Urothelium cell line (cell line): Measurements from ENCODE around the gene GRM7.

Source experiments
- DNase-seq: peaks from one replicate; pipeline ENCODE4 v3.0.0; 2011; ENCODE audit warnings: low spot score, mixed read lengths
- FAIRE-seq: peaks from 2 replicates; lab custom pipeline; 2011; peaks lifted over from hg19 to GRCh38; lab: Jason Lieb, UNC

GRM7 gene

DNA sequence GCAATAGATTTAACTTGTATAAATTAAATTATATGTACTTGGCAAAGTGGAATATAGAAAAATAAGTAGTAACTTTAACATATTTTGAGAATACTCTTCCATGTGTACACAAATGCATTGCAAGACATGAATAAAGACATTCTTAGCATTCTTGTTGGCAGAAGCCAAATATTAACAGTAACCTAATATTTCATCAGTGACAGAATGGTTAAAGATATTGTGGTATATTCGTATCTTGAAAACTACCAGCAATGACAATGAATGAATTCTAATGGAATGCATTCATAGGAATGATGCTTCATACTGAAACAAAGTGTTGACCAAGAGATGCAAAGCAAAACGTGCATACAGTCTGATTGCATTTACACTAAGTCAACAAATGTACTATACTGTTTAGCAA lies 524.7 kb downstream of the GRM7 start:
- FAIRE-seq, result no peak
- no peak for DNase-seq

DNA sequence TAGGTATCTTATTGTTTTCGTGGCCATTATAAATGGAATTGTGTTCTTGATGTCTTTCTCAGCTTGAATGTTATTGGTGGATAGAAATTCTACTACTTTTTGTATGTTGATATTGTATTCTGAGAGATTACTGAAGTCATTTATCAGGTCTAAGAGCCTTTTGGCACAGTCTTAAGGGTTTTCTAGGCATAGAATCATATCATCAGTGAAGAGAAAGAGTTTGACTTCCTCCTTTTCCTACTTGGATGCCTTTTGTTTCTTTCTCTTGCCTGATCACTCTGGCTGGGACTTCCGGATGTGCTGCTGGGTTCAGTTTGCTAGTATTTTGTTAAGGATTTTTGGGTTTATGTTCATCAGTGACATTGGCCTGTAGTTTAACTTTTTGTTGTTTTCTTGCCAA lies 527.1 kb downstream of the GRM7 start:
- no peak for DNase-seq

GRCh38 chr3:7392206-7392605 lies 531.3 kb downstream of the GRM7 start:
- DNase-seq (no peak), FAIRE-seq (no peak)

More for the DNA sequence above, 527.1 kb downstream of the GRM7 start:
- no peak for FAIRE-seq

- FAIRE-seq, result no peak
- DNase-seq, result no peak
Measured at GRCh38 chr3:7393944-7394605, 533.2 kb downstream of the GRM7 start.

DNA sequence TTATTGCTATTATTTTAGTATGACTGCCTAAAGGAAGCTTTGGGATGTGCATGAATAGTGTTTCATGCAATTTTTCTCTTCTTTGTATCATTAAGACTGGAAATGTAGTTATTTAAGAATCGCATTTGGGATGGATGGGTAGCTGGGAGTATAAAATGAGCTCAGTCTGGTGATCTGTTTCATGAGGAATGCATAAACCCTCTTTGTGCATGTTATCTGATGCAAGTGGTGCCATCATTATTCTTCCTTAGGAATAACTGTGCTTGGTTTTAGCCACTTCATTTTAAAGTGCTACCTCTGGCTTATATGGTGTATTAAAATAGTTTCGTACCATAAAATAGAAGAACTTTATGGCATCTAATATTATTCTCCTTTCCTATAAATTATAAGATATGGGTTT lies 535.6 kb downstream of the GRM7 start:
- DNase-seq, result no peak
- no peak for FAIRE-seq

DNA sequence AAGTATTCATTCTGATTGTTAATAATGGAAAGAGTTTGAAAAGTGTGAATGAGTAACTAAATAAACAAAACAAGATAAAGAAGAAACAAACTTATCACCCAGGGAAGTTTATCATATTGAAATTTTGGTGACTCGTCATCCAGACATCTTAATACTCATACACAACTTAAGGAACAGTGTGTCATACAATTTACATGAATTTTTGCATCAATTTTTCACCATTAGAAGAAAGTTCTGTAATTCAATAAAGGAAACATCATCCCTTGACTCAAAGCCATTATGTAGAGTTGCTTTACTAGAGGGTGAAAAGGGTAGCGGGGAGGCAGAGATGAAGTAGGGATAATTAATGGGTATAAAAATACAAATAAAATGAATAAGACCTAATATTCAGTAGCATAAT lies 536.2 kb downstream of the GRM7 start:
- DNase-seq, result no peak
- FAIRE-seq, result no peak

DNA sequence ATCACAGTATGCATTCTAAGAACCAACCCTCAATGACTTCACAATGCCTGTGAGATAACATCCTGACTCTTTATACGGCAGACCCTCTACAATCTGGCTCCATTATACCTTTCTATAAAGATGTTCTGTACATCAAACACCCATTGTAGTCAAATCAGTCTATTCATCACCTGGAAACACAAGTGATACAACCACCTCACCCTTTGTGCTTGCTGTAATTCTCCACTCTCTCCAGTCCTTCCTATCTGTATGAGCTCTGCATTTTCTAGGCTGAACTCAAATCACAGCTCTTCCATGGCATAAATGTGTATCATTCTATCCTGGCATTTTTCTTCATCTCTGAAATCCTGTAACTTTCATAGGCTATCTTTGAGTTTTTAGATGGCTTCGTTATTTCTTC lies 539.4 kb downstream of the GRM7 start:
- FAIRE-seq, result no peak

DNA sequence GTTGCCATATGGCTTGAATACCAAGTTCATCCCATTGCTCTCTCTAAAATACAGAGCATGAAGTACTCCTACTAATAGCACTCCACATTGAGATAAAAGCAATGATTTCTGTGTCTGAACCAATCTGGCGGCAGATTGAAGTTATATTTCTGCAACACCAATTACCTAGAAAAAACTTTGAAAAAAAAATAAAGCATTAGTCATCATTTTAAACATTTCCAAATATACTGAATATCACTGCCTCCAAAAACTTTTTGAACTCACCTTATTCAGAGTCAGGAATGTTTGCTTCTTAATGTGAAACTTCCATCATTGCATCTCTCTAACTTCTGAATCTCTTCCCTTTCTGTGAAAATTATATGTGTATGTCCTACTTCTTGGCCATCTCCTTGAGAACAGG lies 540.5 kb downstream of the GRM7 start:
- no peak for DNase-seq
- no peak for FAIRE-seq

More for the DNA sequence above, 539.4 kb downstream of the GRM7 start:
- DNase-seq, result no peak

GRCh38 chr3:7407107-7407506 lies 546.2 kb downstream of the GRM7 start:
- no peak for DNase-seq
- FAIRE-seq, result no peak

- DNase-seq (no peak), FAIRE-seq (no peak)
Measured at GRCh38 chr3:7410782-7411181, 549.9 kb downstream of the GRM7 start.

- no peak for FAIRE-seq
- no peak for DNase-seq
Measured at GRCh38 chr3:7421065-7421464, 560.1 kb downstream of the GRM7 start.

DNA sequence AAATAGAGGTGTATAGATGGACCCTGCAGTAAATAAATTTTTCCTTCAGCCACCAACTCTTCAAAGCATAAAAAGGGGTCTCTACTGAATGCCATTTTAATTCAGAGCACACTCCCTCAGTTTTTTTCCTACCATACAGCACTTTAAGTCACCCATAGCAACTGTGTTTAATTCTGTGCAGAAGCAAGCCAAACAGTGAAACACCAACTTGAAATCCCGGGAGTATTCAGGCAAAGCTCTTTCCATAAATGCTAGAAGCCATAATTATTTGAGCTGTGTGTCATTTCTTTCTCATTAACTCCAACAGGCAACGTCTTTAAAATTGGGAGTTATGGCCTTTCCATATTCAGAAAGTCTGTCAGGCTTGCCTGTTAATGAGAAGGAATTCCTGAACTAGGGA lies 562.1 kb downstream of the GRM7 start:
- FAIRE-seq, result no peak

DNA sequence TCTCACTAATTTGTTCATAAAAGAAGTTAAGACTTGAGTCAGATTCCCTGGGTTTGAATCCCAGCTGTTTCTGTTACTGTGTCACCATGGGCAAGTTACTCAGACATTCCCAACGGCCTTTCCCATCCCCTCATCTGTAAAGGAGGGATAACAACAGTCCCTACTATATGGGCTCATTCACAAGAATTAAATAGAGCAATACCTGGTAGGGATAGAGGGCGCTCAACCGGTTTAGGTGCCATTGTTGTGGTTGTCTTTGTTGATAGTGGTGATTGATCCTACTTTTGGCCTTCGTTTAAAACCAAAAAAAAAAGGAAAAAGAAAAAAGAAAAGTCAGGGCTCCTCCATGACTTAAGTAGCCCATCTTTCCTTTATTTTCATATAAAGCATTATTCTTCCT lies 563.1 kb downstream of the GRM7 start:
- no peak for FAIRE-seq
- no peak for DNase-seq

More for the DNA sequence above, 562.1 kb downstream of the GRM7 start:
- DNase-seq, result no peak

DNA sequence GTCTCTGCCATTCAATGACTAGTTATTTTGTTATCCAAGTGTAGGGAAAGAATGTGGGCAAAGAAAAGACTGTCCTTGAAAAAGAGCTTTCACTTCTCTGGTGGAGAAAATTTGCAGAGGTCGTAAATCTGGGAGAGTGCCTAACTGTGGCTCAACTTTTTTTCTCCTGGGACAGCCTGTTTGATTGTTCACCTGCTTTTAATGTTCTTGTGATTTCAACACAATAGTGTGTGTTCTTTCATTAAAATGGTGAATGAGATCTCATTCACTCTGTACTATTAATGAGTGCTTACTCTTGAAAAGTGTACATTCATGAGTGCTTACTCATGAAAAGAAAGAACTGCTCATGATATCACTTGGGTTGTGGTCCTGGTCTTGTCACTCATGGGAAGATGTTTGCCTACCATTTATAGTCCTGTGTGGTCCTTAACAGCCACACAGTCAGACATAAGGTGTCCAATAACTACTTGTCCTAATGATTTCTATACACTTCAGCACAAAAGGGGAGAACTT lies 567.3 kb downstream of the GRM7 start:
- FAIRE-seq (no peak), DNase-seq (no peak)

DNA sequence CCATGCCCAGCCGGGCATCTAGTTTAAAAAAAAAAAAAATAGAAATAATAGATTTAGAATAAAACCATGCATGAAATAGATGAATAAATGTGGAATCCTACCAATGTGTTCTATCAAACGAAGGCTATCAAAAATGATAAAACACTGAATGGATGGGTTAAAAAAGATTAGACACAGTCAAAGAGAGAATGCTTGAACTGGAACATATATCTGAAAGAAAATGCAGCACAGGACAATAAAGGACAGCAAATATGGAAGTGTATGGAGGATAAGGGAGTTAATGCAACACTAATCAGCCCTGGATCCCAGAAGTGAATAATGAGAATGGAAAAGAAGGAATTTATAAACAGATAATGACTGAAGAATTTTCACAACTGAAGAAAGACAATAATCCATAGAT lies 571.7 kb downstream of the GRM7 start:
- DNase-seq, result no peak
- no peak for FAIRE-seq

GRCh38 chr3:7433073-7433472 lies 572.2 kb downstream of the GRM7 start:
- FAIRE-seq, result no peak
- DNase-seq, result no peak

- FAIRE-seq (no peak), DNase-seq (no peak)
Measured at GRCh38 chr3:7436542-7436941, 575.6 kb downstream of the GRM7 start.

GRCh38 chr3:7437231-7437630 lies 576.3 kb downstream of the GRM7 start:
- no peak for DNase-seq
- FAIRE-seq, result no peak

- FAIRE-seq, result no peak
- DNase-seq, result no peak
Measured at GRCh38 chr3:7439101-7439680, 578.3 kb downstream of the GRM7 start.

GRCh38 chr3:7444886-7445285 lies 584.0 kb downstream of the GRM7 start:
- DNase-seq (no peak), FAIRE-seq (no peak)

- FAIRE-seq (no peak), DNase-seq (no peak)
Measured at GRCh38 chr3:7445331-7445730, 584.4 kb downstream of the GRM7 start.

DNA sequence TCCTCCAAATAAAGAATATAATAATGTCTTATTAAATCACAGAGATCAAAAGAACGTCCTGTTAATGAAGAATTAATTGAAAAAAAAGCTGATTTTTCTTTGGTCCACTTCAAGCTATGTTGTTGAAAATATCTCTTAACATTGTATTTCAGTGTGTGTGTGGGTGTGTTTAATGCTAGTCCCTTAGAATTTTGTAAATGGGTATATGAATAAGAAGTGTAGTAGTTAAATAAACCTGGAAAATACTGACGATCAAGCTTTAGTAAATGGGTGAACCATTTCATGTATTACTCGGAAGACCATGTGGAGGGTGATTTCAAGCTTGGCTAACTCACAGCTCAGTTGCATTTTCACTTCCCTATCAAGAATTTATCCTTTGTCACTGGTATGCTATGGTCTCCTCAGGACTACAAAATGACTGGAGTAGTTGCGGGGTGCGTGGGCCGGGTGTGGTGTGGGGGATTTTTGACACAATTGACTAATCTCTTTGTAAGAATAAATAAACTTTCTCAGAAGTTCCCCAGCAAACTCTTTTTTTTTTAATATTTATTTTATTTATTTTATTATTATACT lies 586.4 kb downstream of the GRM7 start:
- DNase-seq, result no peak
- no peak for FAIRE-seq
